Neutrophil (primary cell): Measurements from ENCODE around the gene RGS3.

ENCODE experiments used
- H3K27ac ChIP-seq: fragments of 200-600 bp; sonication (generic); 2 replicates; pipeline ENCODE4 v1.5.1; 2016; ENCODE audit warnings: mild to moderate bottlenecking, moderate library complexity
- H3K27me3 ChIP-seq: fragments of 200-600 bp; sonication (generic); 2 replicates; pipeline ENCODE4 v1.6.0; 2016; ENCODE audit warnings: mild to moderate bottlenecking
- H3K36me3 ChIP-seq: fragments of 200-600 bp; sonication (generic); 2 replicates; pipeline ENCODE4 v1.5.1; 2017
- H3K4me1 ChIP-seq, 2 experiments: fragments of 200-600 bp in 1 of 2; sonication (generic) in 1 of 2; 1 replicate in 1 of 2; 2 replicates in 1 of 2; pipeline versions ENCODE4 v1.5.1 to v1.6.1; 2013 to 2016; ENCODE audit warnings: low read depth in 1 of 2, low read length in 1 of 2, mild to moderate bottlenecking in 1 of 2, moderate library complexity in 1 of 2; ENCODE audit not compliant: control insufficient read depth in 1 of 2, insufficient read depth in 1 of 2
- H3K4me3 ChIP-seq, 2 experiments: fragments of 200-600 bp in 1 of 2; sonication (generic) in 1 of 2; 1 replicate in 1 of 2; 2 replicates in 1 of 2; pipeline ENCODE4 v1.5.1; 2013 to 2016; ENCODE audit warnings: low read depth in 1 of 2, low read length in 1 of 2, mild to moderate bottlenecking in 1 of 2, moderate library complexity in 1 of 2
- H3K9me3 ChIP-seq: fragments of 200-600 bp; sonication (generic); 2 replicates; pipeline ENCODE4 v1.5.1; 2016
- CTCF ChIP-seq: fragments of 200-600 bp; sonication (generic); IDR thresholded peaks from 2 replicates; pipeline ENCODE4 v1.5.1; 2016; ENCODE audit warnings: antibody characterized with exemption

Gene RGS3

GRCh38 chr9:113526231-113526746 is 62.8 kb downstream of the RGS3 start:
- Histone ChIP-seq H3K4me1 (peaks cover 9 to 13% of the 10 kb centered on the region in 2 experiments), H3K4me3 (no peak overlapping the region)

GRCh38 chr9:113526841-113527240 is 63.3 kb downstream of the RGS3 start:
- Histone ChIP-seq H3K4me3 (no peak overlapping the region), H3K9me3 (no peaks in the 10 kb centered on the region), H3K27ac (no peak overlapping the region), H3K27me3 (no peaks in the 10 kb centered on the region), H3K36me3 (no peaks in the 10 kb centered on the region), H3K4me1 (peaks cover 9 to 13% of the 10 kb centered on the region in 2 experiments)
- TF ChIP-seq CTCF: no peak

More at GRCh38 chr9:113526231-113526746, 62.8 kb downstream of the RGS3 start:
- Histone ChIP-seq H3K27me3 (no peaks in the 10 kb centered on the region), H3K36me3 (no peaks in the 10 kb centered on the region), H3K27ac (no peak overlapping the region), H3K9me3 (no peaks in the 10 kb centered on the region)
- no peak for TF ChIP-seq CTCF

- no peak overlapping the region for H3K27ac ChIP-seq
- TF ChIP-seq CTCF: no peak
- H3K27me3 ChIP-seq: no peaks in the 10 kb centered on the region
- peaks cover 9 to 11% of the 10 kb centered on the region in 2 experiments for H3K4me1 ChIP-seq
- H3K4me3 ChIP-seq: no peak overlapping the region
- H3K9me3 ChIP-seq: no peaks in the 10 kb centered on the region
- no peaks in the 10 kb centered on the region for H3K36me3 ChIP-seq
These were observed 64.6 kb downstream of the RGS3 start for GRCh38 chr9:113528088-113528487.

- Histone ChIP-seq H3K9me3 (no peaks in the 10 kb centered on the region), H3K4me1 (peaks cover 3 to 4% of the 10 kb centered on the region in 2 experiments), H3K27me3 (no peaks in the 10 kb centered on the region), H3K36me3 (no peaks in the 10 kb centered on the region), H3K4me3 (no peak overlapping the region), H3K27ac (no peak overlapping the region)
- TF ChIP-seq CTCF: no peak
These were observed 65.3 kb downstream of the RGS3 start for GRCh38 chr9:113528811-113529210.

- Histone ChIP-seq H3K4me3 (no peak overlapping the region), H3K27ac (no peak overlapping the region), H3K36me3 (no peaks in the 10 kb centered on the region), H3K4me1 (no peaks in the 10 kb centered on the region), H3K9me3 (no peaks in the 10 kb centered on the region), H3K27me3 (no peaks in the 10 kb centered on the region)
- TF ChIP-seq CTCF: no peak
These were observed 65.9 kb downstream of the RGS3 start for GRCh38 chr9:113529336-113530009.
